Measurements from ENCODE around the gene SCYGR2.

DNA sequence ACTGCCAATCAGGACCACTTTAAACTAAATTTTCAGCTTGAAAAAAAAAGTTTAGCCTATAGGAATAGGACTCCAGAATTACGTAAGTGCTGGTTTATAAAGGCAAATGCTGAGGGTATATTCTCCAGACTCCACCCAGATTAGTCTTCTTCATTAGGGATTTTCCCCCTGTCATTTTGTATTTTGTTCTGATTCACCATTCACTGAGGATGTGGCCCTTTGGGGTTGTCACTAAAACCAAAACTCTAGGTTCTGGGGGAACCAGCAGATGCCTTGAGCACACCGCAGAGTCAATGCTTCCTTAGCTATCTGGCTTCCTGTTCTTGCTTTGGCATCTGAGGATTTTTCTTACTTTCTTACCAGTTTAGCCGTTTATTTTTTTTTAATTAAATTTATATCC, 29.1 kb downstream of the SCYGR2 start:
- TF ChIP-seq, protein P1, sequence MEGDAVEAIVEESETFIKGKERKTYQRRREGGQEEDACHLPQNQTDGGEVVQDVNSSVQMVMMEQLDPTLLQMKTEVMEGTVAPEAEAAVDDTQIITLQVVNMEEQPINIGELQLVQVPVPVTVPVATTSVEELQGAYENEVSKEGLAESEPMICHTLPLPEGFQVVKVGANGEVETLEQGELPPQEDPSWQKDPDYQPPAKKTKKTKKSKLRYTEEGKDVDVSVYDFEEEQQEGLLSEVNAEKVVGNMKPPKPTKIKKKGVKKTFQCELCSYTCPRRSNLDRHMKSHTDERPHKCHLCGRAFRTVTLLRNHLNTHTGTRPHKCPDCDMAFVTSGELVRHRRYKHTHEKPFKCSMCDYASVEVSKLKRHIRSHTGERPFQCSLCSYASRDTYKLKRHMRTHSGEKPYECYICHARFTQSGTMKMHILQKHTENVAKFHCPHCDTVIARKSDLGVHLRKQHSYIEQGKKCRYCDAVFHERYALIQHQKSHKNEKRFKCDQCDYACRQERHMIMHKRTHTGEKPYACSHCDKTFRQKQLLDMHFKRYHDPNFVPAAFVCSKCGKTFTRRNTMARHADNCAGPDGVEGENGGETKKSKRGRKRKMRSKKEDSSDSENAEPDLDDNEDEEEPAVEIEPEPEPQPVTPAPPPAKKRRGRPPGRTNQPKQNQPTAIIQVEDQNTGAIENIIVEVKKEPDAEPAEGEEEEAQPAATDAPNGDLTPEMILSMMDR (IDR thresholded peaks at IDR 0.05) = no peak
- TF ChIP-seq EZH2phosphoT487 (IDR thresholded peaks at IDR 0.05) = no peak
